ENCODE data around the gene FBXO47.

FBXO47 gene, protein sequence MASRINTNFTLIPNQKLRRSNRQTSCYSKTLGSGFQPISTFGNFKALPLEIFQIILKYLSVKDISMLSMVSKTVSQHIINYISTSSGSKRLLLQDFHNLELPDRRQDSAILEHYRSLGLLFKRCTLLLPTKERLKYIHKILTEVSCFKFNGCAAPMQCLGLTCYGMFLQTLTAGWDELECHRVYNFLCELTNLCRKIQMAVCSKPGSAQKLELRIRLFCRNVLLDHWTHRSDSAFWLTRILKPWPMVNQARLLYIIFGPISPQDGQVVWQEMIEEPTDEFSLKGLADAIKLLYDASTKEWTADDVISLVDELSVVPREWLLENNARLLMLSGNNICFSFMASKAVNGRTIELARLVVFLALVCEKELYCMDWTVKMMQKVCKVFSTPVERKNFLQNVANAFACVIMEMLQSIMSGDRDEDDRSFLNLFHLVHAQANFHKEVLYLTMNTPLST

DNA sequence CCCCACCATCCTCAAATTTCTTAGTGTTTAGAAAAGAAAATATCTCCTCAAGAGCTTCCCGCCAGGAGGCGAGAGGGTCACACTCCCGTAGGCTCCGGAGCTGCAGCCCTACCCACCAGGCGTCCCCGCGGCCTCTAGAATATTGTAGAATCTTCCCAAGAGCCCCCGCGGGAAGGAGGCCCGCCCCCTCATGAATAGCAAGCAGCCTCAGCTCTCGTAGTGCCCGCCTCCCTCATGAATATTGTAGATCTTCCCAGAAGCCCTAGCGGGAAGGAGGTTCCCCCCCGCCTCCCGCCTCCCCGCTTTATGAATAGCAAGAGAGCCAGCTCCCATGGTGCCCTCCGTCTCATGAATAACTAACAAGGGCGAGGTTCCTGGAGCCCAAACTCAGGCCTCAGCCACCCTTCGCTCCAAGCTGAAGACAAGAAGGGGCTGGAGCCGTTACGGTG lies at the start of gene FBXO47:
Gene FBXO47, minus strand, starts transcription at position 114 of the 449 bp plus-strand sequence. CDS start 4,378 bp downstream, outside the sequence.
- no peaks in the 10 kb centered on the region for H3K9me3 ChIP-seq (ENCODE audit: low read length)
- H3K27ac ChIP-seq (ENCODE audit: low read depth, low read length), result no peak within 1 kb of the TSS
- H3K4me3 ChIP-seq (ENCODE audit: low read depth in 1 of 2, low read length in 2 of 2), result peak within 1 kb of the TSS in 1 of 2 donors; percentile 53
- H3K27me3 ChIP-seq (ENCODE audit: control insufficient read depth in 1 of 2, insufficient read depth in 2 of 2, low read length in 2 of 2), result no peaks in the 10 kb centered on the region
- H3K4me1 ChIP-seq (ENCODE audit: insufficient read depth, low read length), result peaks cover 6% of the 10 kb centered on the region
- no peaks in the 10 kb centered on the region for H3K36me3 ChIP-seq (ENCODE audit: insufficient read depth, low read length)
- H3K9ac ChIP-seq (ENCODE audit: low read length), result peak within 1 kb of the TSS; percentile 30

DNA sequence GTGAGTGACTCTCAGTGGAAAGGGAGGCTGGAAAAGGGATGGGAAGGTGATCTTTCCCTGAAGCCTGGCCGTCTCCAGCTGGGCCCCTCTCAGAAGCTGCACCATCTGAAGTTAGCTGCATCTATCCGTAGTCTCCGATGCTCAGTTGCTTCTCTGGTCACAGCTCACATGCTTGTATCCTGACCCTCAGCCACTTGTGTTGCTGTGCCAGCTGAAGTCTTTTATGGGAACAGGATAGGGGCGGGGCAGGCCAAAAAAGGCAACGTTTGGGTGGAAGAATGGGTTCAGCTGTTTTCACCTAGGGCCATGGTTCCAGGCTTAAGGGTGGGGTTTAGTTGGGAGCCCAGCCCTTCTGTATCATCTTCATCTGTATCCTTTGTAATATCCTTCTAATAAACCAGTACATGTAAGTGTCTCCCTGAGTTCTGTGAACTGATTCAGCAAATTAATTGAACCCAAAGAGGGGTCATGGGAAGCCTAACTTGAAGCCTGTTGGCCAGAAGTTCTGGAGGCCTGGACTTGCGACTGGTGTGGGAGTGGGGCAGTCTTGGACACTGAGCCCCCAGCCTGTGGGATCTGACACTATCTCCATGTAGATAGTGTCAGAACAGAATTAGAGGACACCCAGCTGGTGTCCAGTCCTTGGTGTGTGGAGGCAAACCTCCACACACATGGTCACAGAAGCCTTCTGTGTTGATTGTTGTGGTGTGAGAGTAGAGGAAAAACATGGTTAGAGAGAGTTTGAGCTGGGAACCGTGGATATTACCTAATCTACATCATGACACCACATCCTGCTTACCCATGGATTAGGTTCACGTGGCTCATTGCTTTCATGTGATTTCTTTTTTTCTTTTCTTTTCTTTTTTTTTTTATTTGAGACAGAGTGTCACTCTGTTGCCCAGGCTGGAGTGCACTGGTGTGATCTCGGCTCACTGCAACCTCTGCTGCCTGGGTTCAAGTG lies 49.3 kb upstream of the FBXO47 start:
- no peaks in the 10 kb centered on the region for H3K9me3 ChIP-seq (ENCODE audit: low read length)
- H3K27ac ChIP-seq (ENCODE audit: low read depth, low read length), result no peak overlapping the region
- H3K27me3 ChIP-seq (ENCODE audit: control insufficient read depth in 1 of 2, insufficient read depth in 2 of 2, low read length in 2 of 2), result no peaks in the 10 kb centered on the region
- no peaks in the 10 kb centered on the region for H3K36me3 ChIP-seq (ENCODE audit: insufficient read depth, low read length)
- no peak overlapping the region for H3K4me3 ChIP-seq (ENCODE audit: low read depth in 1 of 2, low read length in 2 of 2)
- H3K4me1 ChIP-seq (ENCODE audit: insufficient read depth, low read length), result peaks cover 6% of the 10 kb centered on the region
- H3K9ac ChIP-seq (ENCODE audit: low read length), result no peak overlapping the region

DNA sequence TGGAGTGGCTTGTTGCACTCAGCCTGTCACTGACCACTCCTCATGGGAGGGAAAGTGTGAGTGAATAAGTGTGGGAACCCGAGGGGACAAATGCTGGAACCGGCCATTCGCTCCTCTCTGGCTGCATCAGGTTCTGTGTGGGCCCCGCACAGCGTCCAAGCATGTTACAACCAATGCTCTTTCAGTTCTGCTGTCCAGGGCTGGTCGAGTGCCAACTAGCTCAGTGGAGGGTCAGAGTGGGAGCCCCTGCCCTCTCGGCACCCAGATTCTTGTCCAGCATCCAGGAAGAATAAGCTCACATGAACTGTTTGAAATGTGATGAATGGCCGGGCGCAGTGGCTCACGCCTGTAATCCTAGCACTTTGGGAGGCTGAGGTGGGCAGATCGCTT lies 48.3 kb upstream of the FBXO47 start:
- H3K4me3 ChIP-seq (ENCODE audit: low read depth in 1 of 2, low read length in 2 of 2), result no peak overlapping the region
- no peak overlapping the region for H3K27ac ChIP-seq (ENCODE audit: low read depth, low read length)
- H3K4me1 ChIP-seq (ENCODE audit: insufficient read depth, low read length), result peaks cover 6% of the 10 kb centered on the region
- no peaks in the 10 kb centered on the region for H3K9me3 ChIP-seq (ENCODE audit: low read length)
- no peak overlapping the region for H3K9ac ChIP-seq (ENCODE audit: low read length)
- H3K27me3 ChIP-seq (ENCODE audit: control insufficient read depth in 1 of 2, insufficient read depth in 2 of 2, low read length in 2 of 2), result no peaks in the 10 kb centered on the region
- no peaks in the 10 kb centered on the region for H3K36me3 ChIP-seq (ENCODE audit: insufficient read depth, low read length)

DNA sequence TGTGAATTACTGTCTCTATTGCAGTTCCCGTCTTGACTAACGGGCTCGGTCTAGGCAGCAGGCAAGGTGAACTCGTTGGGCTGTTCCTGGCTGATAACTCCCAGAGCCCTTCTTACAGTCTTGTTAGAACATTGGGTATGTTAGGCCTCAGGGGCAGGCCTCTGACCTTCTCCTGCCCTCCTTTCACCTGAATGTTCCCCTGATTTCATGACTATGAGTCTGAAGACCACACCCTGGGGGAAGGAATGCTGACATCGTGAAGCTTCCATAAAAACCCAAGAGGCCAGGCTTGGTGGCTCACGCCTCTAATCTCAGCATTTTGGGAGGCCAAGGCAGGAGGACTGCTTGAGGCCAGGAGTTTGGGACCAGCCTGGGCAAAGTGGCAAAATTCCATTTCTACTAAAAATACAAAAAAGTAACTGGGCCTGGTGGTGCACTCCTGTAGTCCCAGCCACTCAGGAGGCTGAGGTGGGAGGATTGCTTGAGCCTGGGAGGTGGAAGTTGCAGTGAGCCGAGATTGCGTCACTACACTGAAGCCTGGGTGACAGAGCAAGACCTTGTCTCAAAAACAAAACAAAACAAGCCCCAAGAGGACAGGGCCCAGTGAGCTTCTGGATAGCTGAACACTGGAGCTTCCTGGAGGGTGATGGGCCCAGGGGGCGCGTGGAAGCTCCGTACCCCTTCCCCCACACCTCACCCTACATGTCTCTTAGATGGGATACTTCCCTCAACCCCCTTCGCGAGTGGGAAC lies 47.8 kb upstream of the FBXO47 start:
- no peaks in the 10 kb centered on the region for H3K27me3 ChIP-seq (ENCODE audit: control insufficient read depth in 1 of 2, insufficient read depth in 2 of 2, low read length in 2 of 2)
- H3K9me3 ChIP-seq (ENCODE audit: low read length), result no peaks in the 10 kb centered on the region
- peaks cover 6% of the 10 kb centered on the region for H3K4me1 ChIP-seq (ENCODE audit: insufficient read depth, low read length)
- H3K4me3 ChIP-seq (ENCODE audit: low read depth in 1 of 2, low read length in 2 of 2), result no peak overlapping the region
- H3K27ac ChIP-seq (ENCODE audit: low read depth, low read length), result no peak overlapping the region
- H3K36me3 ChIP-seq (ENCODE audit: insufficient read depth, low read length), result no peaks in the 10 kb centered on the region
- H3K9ac ChIP-seq (ENCODE audit: low read length), result no peak overlapping the region

DNA sequence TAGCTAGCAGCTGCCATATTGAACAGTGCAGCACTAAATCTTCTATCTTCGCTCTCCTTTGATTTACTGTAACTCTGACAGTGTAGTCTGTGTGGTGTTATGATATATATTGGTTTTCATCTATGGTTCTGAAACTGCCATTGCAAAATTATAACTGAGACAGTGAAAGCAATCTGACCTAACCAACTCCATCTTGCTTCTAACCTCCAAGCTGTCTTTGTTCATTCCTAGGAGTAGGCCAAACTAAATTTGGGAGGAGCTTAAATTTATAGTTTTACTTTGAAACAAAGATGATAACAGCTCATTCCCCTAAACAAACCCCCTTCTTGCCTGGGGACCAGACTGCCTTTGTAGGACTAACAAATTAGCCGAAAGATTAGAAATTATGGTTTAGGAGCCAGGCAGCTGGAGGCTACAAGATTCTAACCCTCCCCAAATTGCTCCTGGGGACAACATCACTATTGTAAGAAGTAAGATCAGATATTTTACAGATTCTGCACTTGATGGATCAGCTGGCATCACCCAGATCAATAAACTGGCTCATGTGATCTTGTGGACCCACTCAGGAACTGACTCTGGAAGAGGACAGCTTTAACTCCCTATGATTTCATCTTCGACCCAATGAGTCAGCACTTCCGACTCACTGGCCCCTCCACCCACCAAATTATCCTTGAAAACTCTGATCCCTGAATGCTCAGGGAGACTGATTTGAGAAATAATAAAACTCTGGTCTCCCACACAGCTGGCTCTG lies 47.0 kb upstream of the FBXO47 start:
- Histone ChIP-seq H3K4me1 (ENCODE audit: insufficient read depth, low read length) (peaks cover 6% of the 10 kb centered on the region), H3K9me3 (ENCODE audit: low read length) (no peaks in the 10 kb centered on the region), H3K27ac (ENCODE audit: low read depth, low read length) (no peak overlapping the region), H3K4me3 (ENCODE audit: low read depth in 1 of 2, low read length in 2 of 2) (no peak overlapping the region), H3K27me3 (ENCODE audit: control insufficient read depth in 1 of 2, insufficient read depth in 2 of 2, low read length in 2 of 2) (no peaks in the 10 kb centered on the region), H3K9ac (ENCODE audit: low read length) (no peak overlapping the region), H3K36me3 (ENCODE audit: insufficient read depth, low read length) (no peaks in the 10 kb centered on the region)

DNA sequence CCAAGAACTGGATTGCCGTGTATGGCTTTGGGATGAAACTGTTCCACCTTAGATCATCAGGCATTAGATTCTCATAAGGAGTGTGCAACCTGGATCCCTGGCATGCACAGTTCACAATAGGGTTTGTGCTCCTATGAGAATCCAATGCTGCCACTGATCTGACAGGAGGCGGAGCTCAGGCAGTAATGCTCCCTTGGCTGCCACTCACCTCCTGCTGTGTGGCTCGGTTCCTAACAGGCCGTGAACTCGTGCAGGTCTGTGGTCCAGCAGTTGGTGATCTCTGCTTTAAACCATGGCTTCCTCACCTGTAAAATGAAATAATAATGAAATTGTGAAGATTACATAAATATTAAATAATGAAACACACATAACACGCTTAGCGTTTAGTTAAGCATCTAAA lies 45.5 kb upstream of the FBXO47 start:
- Histone ChIP-seq H3K4me1 (ENCODE audit: insufficient read depth, low read length) (no peaks in the 10 kb centered on the region), H3K9me3 (ENCODE audit: low read length) (no peaks in the 10 kb centered on the region), H3K9ac (ENCODE audit: low read length) (no peak overlapping the region), H3K27ac (ENCODE audit: low read depth, low read length) (no peak overlapping the region), H3K27me3 (ENCODE audit: control insufficient read depth in 1 of 2, insufficient read depth in 2 of 2, low read length in 2 of 2) (no peaks in the 10 kb centered on the region), H3K36me3 (ENCODE audit: insufficient read depth, low read length) (no peaks in the 10 kb centered on the region), H3K4me3 (ENCODE audit: low read depth in 1 of 2, low read length in 2 of 2) (no peak overlapping the region)

DNA sequence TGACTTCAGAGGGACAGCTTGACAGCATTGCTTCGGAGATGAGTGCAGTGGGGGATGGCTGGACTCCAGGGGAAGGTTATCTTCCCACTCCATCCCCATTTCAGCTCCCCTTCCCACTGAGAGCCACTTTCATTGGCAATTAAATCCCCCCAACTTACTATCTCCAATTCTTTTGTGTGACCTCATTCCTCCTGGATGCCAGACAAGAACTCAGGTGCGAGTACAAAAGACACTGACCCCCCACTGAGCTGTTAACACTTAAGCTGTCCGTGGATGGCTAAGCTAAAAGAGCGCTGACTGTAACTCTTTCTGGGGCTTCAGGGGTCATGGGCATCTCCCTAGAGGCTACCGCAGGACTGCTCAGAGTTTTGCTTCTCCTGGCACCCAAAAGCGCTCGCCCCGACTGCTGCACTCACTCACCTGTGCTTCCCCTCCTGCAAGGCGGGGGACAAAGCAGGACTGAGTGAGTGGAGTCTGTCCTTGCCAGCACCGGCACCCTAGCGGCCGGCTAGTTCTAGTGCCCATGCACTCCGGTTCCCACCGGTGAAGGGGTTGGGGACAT lies 44.8 kb upstream of the FBXO47 start:
- Histone ChIP-seq H3K9ac (ENCODE audit: low read length) (no peak overlapping the region), H3K4me1 (ENCODE audit: insufficient read depth, low read length) (no peaks in the 10 kb centered on the region), H3K27ac (ENCODE audit: low read depth, low read length) (no peak overlapping the region), H3K27me3 (ENCODE audit: control insufficient read depth in 1 of 2, insufficient read depth in 2 of 2, low read length in 2 of 2) (no peaks in the 10 kb centered on the region), H3K36me3 (ENCODE audit: insufficient read depth, low read length) (no peaks in the 10 kb centered on the region), H3K9me3 (ENCODE audit: low read length) (no peaks in the 10 kb centered on the region), H3K4me3 (ENCODE audit: low read depth in 1 of 2, low read length in 2 of 2) (no peak overlapping the region)

DNA sequence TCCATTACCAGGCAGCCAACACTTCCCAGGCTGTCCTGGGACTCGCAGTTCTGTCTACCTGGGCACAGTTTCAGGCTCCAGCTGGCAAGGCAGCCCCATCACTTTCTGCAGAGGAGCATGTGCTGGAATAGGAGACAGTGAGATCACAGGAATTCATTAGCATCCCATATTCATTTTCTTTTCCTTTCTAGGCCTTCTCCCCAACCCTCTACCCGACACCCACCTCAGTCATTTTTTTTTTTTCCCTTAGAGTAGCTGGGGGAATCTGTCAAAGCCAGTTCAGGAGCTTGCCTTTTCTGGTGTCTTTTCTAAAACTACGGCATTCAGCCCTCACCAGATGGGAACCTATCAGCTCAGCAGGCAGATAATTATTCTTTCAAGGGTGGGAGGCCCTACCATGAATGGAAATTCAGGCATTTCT lies 42.4 kb upstream of the FBXO47 start:
- H3K4me1 ChIP-seq (ENCODE audit: insufficient read depth, low read length), result no peaks in the 10 kb centered on the region
- H3K36me3 ChIP-seq (ENCODE audit: insufficient read depth, low read length), result no peaks in the 10 kb centered on the region
- H3K27me3 ChIP-seq (ENCODE audit: control insufficient read depth in 1 of 2, insufficient read depth in 2 of 2, low read length in 2 of 2), result no peaks in the 10 kb centered on the region
- H3K27ac ChIP-seq (ENCODE audit: low read depth, low read length), result no peak overlapping the region
- H3K9me3 ChIP-seq (ENCODE audit: low read length), result no peaks in the 10 kb centered on the region
- no peak overlapping the region for H3K4me3 ChIP-seq (ENCODE audit: low read depth in 1 of 2, low read length in 2 of 2)
- no peak overlapping the region for H3K9ac ChIP-seq (ENCODE audit: low read length)

DNA sequence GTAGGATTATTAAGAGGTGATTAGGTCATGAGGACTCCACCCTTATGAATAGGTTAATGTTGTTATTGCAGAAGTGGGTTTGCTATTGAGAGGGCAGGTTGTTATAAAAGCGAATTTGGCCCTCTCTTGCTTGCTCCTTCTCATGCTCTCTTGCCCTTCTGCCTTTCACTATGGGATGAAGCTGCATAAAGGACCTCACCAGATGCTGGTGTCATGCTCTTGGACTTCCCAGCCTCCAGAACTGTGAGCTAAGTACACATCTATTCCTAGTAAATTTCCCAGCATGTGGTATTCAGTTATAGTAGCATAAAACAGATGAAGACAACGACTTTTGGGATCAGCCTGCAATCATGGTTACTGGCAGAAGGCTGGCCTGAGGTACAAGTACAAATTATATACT lies 41.4 kb upstream of the FBXO47 start:
- H3K27ac ChIP-seq (ENCODE audit: low read depth, low read length), result no peak overlapping the region

DNA sequence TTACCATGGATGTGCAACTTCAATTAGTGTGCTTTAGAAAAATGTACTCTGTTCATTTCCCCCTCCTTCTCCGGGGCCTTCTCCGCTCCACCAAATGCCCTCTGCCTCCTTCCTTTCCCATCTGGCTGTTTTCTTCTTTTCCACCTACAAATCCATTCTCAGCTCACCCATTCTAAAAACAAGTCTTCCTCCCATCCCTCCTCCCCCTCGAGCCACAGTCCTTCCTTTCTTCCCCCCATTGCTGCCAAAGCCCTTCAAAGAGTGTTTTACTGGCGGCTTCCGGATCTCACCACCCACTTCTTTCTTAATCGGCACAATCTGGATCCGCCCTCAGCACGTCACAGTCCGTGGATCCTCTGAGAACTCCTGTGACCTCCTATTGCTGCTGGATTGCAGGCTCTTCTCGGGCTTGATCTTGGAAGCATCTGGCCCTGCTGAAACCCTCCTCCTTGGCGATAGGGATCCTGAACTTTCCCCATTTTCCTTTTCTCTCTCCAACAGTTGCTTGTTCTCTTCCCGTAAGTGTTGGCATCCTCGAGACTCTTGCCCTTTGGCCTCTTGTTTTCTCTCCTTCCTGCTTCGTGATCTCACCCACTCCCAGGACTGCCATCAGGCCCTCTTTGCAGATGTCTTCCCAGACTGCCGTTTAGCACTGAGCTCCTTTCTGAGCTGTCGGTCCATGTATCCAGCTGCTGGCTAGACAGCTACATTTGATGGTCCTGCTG lies 36.0 kb upstream of the FBXO47 start:
- peak overlapping the region; percentile 44 for H3K27ac ChIP-seq (ENCODE audit: low read depth, low read length)
- H3K9ac ChIP-seq (ENCODE audit: low read length), result no peak overlapping the region
- H3K4me3 ChIP-seq (ENCODE audit: low read depth in 1 of 2, low read length in 2 of 2), result no peak overlapping the region

More for the DNA sequence above, 41.4 kb upstream of the FBXO47 start:
- Histone ChIP-seq H3K4me1 (ENCODE audit: insufficient read depth, low read length) (peaks cover under 1% of the 10 kb centered on the region), H3K4me3 (ENCODE audit: low read depth in 1 of 2, low read length in 2 of 2) (no peak overlapping the region), H3K9me3 (ENCODE audit: low read length) (no peaks in the 10 kb centered on the region), H3K9ac (ENCODE audit: low read length) (no peak overlapping the region), H3K36me3 (ENCODE audit: insufficient read depth, low read length) (no peaks in the 10 kb centered on the region), H3K27me3 (ENCODE audit: control insufficient read depth in 1 of 2, insufficient read depth in 2 of 2, low read length in 2 of 2) (no peaks in the 10 kb centered on the region)

More for the DNA sequence above, 36.0 kb upstream of the FBXO47 start:
- Histone ChIP-seq H3K9me3 (ENCODE audit: low read length) (no peaks in the 10 kb centered on the region), H3K36me3 (ENCODE audit: insufficient read depth, low read length) (no peaks in the 10 kb centered on the region), H3K4me1 (ENCODE audit: insufficient read depth, low read length) (peaks cover 19% of the 10 kb centered on the region), H3K27me3 (ENCODE audit: control insufficient read depth in 1 of 2, insufficient read depth in 2 of 2, low read length in 2 of 2) (no peaks in the 10 kb centered on the region)
